Epithelial cell of esophagus (primary cell): ENCODE results near the gene NRG3.

Experiments used
- DNase-seq: peaks from one replicate; pipeline ENCODE4 v3.0.0; 2010; ENCODE audit warnings: low read depth
- H3K4me3 ChIP-seq: 2 replicates; pipeline ENCODE4 v1.5.1; 2011; ENCODE audit warnings: mild to moderate bottlenecking, low read length, control low read depth
- CTCF ChIP-seq: IDR thresholded peaks from 2 replicates; pipeline ENCODE4 v1.5.1; 2011; ENCODE audit warnings: low read depth, mild to moderate bottlenecking, low read length, control low read depth, inconsistent platforms; ENCODE audit not compliant: insufficient read depth; ENCODE audit errors: missing control alignments

NRG3 gene

GRCh38 chr10:81900989-81901388 lies 26.0 kb downstream of the NRG3 start:
- no peak overlapping the region for H3K4me3 ChIP-seq
- no peak for TF ChIP-seq CTCF
- DNase-seq, result no peak

- no peak for TF ChIP-seq CTCF
- H3K4me3 ChIP-seq, result no peak overlapping the region
- no peak for DNase-seq
Measured at GRCh38 chr10:81903472-81903871, 28.5 kb downstream of the NRG3 start.

GRCh38 chr10:81905161-81905560 lies 30.2 kb downstream of the NRG3 start:
- TF ChIP-seq CTCF, result no peak
- DNase-seq, result no peak
- H3K4me3 ChIP-seq, result no peak overlapping the region

- DNase-seq, result no peak
- TF ChIP-seq CTCF, result no peak
- no peak overlapping the region for H3K4me3 ChIP-seq
Measured at GRCh38 chr10:81909453-81909852, 34.5 kb downstream of the NRG3 start.

GRCh38 chr10:81911328-81911727 lies 36.3 kb downstream of the NRG3 start:
- no peak for DNase-seq
- no peak for TF ChIP-seq CTCF
- H3K4me3 ChIP-seq, result no peak overlapping the region

- no peak for DNase-seq
- H3K4me3 ChIP-seq, result no peak overlapping the region
- no peak for TF ChIP-seq CTCF
Measured at GRCh38 chr10:81914736-81915503, 39.9 kb downstream of the NRG3 start.

- DNase-seq, result no peak
- H3K4me3 ChIP-seq, result no peak overlapping the region
- no peak for TF ChIP-seq CTCF
Measured at GRCh38 chr10:81915504-81915897, 40.5 kb downstream of the NRG3 start.
